Keratinocyte (primary cell): ENCODE data around the gene CD2AP. TPM values are rescaled to one million over a fixed set of nuclear protein-coding genes. Genes with fewer than 3 reads are reported as not detected.

Experiments used
- DNase-seq: peaks from one replicate; pipeline ENCODE4 v3.0.0-alpha.2; 2011; ENCODE audit warnings: low read depth, missing footprints, low spot score
- FAIRE-seq: peaks from 2 replicates; lab custom pipeline; 2011; peaks lifted over from hg19 to GRCh38; lab: Jason Lieb, UNC
- H2AFZ ChIP-seq: 2 replicates; pipeline ENCODE4 v1.6.0; 2012; ENCODE audit warnings: low read length, control low read depth, inconsistent platforms; ENCODE audit not compliant: control insufficient read depth
- H3K27ac ChIP-seq: 2 replicates; pipeline ENCODE4 v1.5.1; 2011; ENCODE audit warnings: low read length; ENCODE audit not compliant: control insufficient read depth, insufficient read depth
- H3K27me3 ChIP-seq: 3 replicates; pipeline ENCODE4 v1.6.0; 2011; ENCODE audit warnings: low read length; ENCODE audit not compliant: control insufficient read depth, insufficient read depth; ENCODE audit errors: extremely low read depth
- H3K36me3 ChIP-seq, 2 experiments: 2 replicates in 1 of 2; 3 replicates in 1 of 2; pipeline ENCODE4 v1.5.1; 2011; ENCODE audit warnings: low read length in 2 of 2, mild to moderate bottlenecking in 1 of 2; ENCODE audit not compliant: control insufficient read depth in 2 of 2, insufficient read depth in 2 of 2; ENCODE audit errors: extremely low read depth in 1 of 2
- H3K4me1 ChIP-seq: 3 replicates; pipeline ENCODE4 v1.5.1; 2011; ENCODE audit warnings: low read length; ENCODE audit not compliant: control insufficient read depth, insufficient read depth; ENCODE audit errors: extremely low read depth
- H3K4me2 ChIP-seq: 3 replicates; pipeline ENCODE4 v1.6.0; 2011; ENCODE audit warnings: low read depth, low read length; ENCODE audit not compliant: control insufficient read depth, insufficient read depth; ENCODE audit errors: extremely low read depth
- H3K4me3 ChIP-seq, 3 experiments: fragments of 200-600 bp in 1 of 3; sonication (generic) in 1 of 3; 2 replicates in 2 of 3; 3 replicates in 1 of 3; pipeline ENCODE4 v1.5.1; 2011 to 2016; ENCODE audit warnings: low read length in 3 of 3, mild to moderate bottlenecking in 3 of 3, control low read depth in 2 of 3, inconsistent platforms in 1 of 3, low read depth in 1 of 3, mixed read lengths in 1 of 3, mixed run types in 1 of 3, moderate library complexity in 1 of 3; ENCODE audit not compliant: control insufficient read depth in 2 of 3, insufficient read depth in 2 of 3; ENCODE audit errors: extremely low read depth in 1 of 3
- H3K79me2 ChIP-seq: 2 replicates; pipeline ENCODE4 v1.6.0; 2012; ENCODE audit warnings: low read length; ENCODE audit not compliant: control insufficient read depth, insufficient read depth
- H3K9ac ChIP-seq: 3 replicates; pipeline ENCODE4 v1.6.0; 2011; ENCODE audit warnings: low read length; ENCODE audit not compliant: control insufficient read depth, insufficient read depth; ENCODE audit errors: extremely low read depth
- H3K9me1 ChIP-seq: 3 replicates; pipeline ENCODE4 v1.6.0; 2011; ENCODE audit warnings: low read length; ENCODE audit not compliant: control insufficient read depth, insufficient read depth; ENCODE audit errors: extremely low read depth
- H3K9me3 ChIP-seq: 2 replicates; pipeline ENCODE4 v1.5.1; 2012; ENCODE audit warnings: low read depth, low read length; ENCODE audit not compliant: control insufficient read depth
- H4K20me1 ChIP-seq: 3 replicates; pipeline ENCODE4 v1.6.0; 2011; ENCODE audit warnings: low read length; ENCODE audit not compliant: control insufficient read depth, insufficient read depth; ENCODE audit errors: extremely low read depth
- EZH2 ChIP-seq: IDR thresholded peaks from one replicate; pipeline ENCODE4 v1.6.1; 2012; ENCODE audit warnings: inconsistent platforms, mild to moderate bottlenecking, low read length, moderate library complexity
- dilution Hi-C: fragments of 300-500 bp; cut with MboI; formaldehyde crosslinking; loops from one replicate; pipeline ENCODE4 v1.7.0; 2020; ENCODE audit warnings: low sequenced_read_pairs; ENCODE audit not compliant: extremely low pct_ligation_motif_present
- polyA plus RNA-seq, 5 experiments: library from polyadenylated mRNA; depleted of rRNA in 3 of 5; stranded (reverse) in 3 of 5; stranded (forward) in 1 of 5; unstranded in 1 of 5; fragments of >200 nt; gene quantifications; 1 replicate in 1 of 5; 2 replicates in 3 of 5; 3 replicates in 1 of 5; pipeline versions ENCODE4 v1.2.1 to v1.2.3, GENCODE V29; 2011 to 2012; ENCODE audit warnings: missing spikeins in 2 of 5, low read depth in 1 of 5, low replicate concordance in 1 of 5
- TF ChIP-seq, protein P1 (sequence below), 3 experiments: IDR thresholded peaks in 1 of 3; conservative IDR thresholded peaks in 1 of 3; optimal IDR thresholded peaks in 1 of 3; 2 replicates in 2 of 3; 3 replicates in 1 of 3; pipeline versions ENCODE3 to v1.5.1; 2011; ENCODE audit warnings: low read length in 3 of 3, mild to moderate bottlenecking in 3 of 3, moderate library complexity in 2 of 3, control low read depth in 1 of 3, inconsistent platforms in 1 of 3; ENCODE audit not compliant: insufficient read depth in 2 of 3; ENCODE audit errors: extremely low read depth in 1 of 3

The CD2AP gene
- polyA plus RNA-seq, 1 donor (not counting 4 experiments of a cell fraction or from before 2014, with no cell fraction given): 23.9 TPM

DNA sequence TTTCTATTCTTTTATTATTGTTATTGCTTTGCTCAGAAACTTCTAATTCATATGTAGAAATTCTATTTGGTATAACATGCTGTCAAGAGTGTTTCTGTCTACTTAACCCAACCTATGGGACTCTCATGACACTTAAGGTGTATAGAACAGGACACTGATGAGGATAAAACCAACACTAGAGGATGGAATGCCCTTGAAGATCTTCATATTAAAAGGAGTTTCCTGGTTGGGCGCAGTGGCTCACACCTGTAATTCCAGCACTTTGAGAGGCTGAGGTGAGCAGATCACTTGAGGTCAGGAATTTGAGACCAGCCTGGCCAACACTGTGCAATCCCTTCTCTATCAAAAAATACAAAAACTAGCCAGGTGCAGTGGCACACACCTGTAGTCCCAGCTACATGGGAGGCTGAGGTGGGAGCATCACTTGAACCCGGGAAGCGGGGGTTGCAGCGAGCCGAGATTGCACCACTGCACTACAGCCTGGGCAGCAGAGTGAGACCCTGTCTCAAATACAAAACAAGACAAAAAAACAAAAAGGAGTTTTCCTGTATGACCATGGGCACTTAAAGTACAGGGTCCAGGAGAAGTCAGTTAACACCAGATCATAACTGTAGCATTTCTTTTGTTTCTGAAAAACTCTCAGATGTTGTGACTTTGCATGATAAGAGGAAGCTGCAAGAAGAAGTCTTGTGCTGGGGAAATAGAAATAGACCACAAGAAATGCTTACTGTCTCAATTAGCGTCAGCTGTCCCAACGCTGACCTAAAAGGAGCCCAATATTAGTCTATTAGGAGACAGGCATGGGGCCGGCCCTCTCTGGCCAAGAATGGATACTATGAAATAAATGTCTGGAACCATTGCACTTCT is 38.9 kb upstream of the CD2AP start:
- H3K27ac ChIP-seq: no peak overlapping the region
- H2AFZ ChIP-seq: no peak overlapping the region
- no peaks in the 10 kb centered on the region for H3K36me3 ChIP-seq
- H4K20me1 ChIP-seq: no peaks in the 10 kb centered on the region
- no peaks in the 10 kb centered on the region for H3K4me1 ChIP-seq
- H3K9me3 ChIP-seq: no peaks in the 10 kb centered on the region
- H3K9ac ChIP-seq: no peak overlapping the region
- H3K4me3 ChIP-seq: no peak overlapping the region
- no peaks in the 10 kb centered on the region for H3K27me3 ChIP-seq
- H3K4me2 ChIP-seq: no peak overlapping the region
- dilution Hi-C loops: no loop called here
- no peak for TF ChIP-seq EZH2
- no peaks in the 10 kb centered on the region for H3K9me1 ChIP-seq
- FAIRE-seq (no peak), DNase-seq (no peak)
- H3K79me2 ChIP-seq: no peaks in the 10 kb centered on the region

DNA sequence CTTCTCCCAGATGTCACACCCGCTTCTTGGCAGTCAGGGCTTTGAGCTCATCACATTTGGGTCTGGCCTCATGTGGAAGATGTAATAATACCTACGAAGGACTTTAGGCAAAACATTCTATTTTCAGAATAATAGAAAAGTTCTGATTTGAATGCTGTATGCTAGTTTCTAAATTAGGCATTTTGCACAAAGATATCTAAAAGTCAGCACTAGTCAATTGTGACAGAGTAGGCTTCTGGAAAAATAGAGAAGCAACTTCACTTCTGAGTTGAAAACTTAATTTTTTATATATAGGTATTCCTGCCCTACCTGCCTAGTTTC is 38.3 kb upstream of the CD2AP start:
- dilution Hi-C loops: no loop called here
- no peak overlapping the region for H3K4me3 ChIP-seq
- FAIRE-seq: no peak

More for the DNA sequence above, 38.3 kb upstream of the CD2AP start:
- Histone ChIP-seq H3K27ac (no peak overlapping the region), H3K27me3 (no peaks in the 10 kb centered on the region), H3K4me2 (no peak overlapping the region), H3K79me2 (no peaks in the 10 kb centered on the region), H3K9ac (no peak overlapping the region), H3K36me3 (no peaks in the 10 kb centered on the region), H3K9me3 (no peaks in the 10 kb centered on the region), H2AFZ (no peak overlapping the region), H3K9me1 (no peaks in the 10 kb centered on the region), H3K4me1 (no peaks in the 10 kb centered on the region), H4K20me1 (no peaks in the 10 kb centered on the region)
- no peak for DNase-seq
- TF ChIP-seq EZH2: no peak
- TF ChIP-seq, protein P1, sequence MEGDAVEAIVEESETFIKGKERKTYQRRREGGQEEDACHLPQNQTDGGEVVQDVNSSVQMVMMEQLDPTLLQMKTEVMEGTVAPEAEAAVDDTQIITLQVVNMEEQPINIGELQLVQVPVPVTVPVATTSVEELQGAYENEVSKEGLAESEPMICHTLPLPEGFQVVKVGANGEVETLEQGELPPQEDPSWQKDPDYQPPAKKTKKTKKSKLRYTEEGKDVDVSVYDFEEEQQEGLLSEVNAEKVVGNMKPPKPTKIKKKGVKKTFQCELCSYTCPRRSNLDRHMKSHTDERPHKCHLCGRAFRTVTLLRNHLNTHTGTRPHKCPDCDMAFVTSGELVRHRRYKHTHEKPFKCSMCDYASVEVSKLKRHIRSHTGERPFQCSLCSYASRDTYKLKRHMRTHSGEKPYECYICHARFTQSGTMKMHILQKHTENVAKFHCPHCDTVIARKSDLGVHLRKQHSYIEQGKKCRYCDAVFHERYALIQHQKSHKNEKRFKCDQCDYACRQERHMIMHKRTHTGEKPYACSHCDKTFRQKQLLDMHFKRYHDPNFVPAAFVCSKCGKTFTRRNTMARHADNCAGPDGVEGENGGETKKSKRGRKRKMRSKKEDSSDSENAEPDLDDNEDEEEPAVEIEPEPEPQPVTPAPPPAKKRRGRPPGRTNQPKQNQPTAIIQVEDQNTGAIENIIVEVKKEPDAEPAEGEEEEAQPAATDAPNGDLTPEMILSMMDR (optimal IDR thresholded peaks at IDR 0.05 in 1 of 3, IDR thresholded peaks at IDR 0.05 in 1 of 3, conservative IDR thresholded peaks at IDR 0.05 in 1 of 3; ENCODE audit: extremely low read depth in 1 of 3, insufficient read depth in 2 of 3, low read length in 3 of 3): no peak
